Astrocyte (in vitro differentiated cells and primary cell): ENCODE results near the gene DPAGT1. TPM values are rescaled to one million over a fixed set of nuclear protein-coding genes. Genes with fewer than 3 reads are reported as not detected.

Source experiments
- DNase-seq: peaks from one replicate; pipeline ENCODE4 v3.0.0-alpha.2; 2010; ENCODE audit warnings: low read depth
- FAIRE-seq: peaks from 2 replicates; lab custom pipeline; 2011; peaks lifted over from hg19 to GRCh38; lab: Jason Lieb, UNC
- H2AFZ ChIP-seq: 2 replicates; pipeline ENCODE4 v1.6.0; 2012; ENCODE audit warnings: low read depth, low read length, inconsistent platforms
- H3K27ac ChIP-seq: 2 replicates; pipeline ENCODE4 v1.5.1; 2011; ENCODE audit warnings: low read depth, low read length, inconsistent platforms
- H3K27me3 ChIP-seq: 2 replicates; pipeline ENCODE4 v1.6.0; 2011; ENCODE audit warnings: low read length, inconsistent platforms; ENCODE audit not compliant: insufficient read depth
- H3K36me3 ChIP-seq: 2 replicates; pipeline ENCODE4 v1.5.1; 2011; ENCODE audit warnings: low read length, inconsistent platforms; ENCODE audit not compliant: insufficient read depth
- H3K4me1 ChIP-seq: 2 replicates; pipeline ENCODE4 v1.5.1; 2011; ENCODE audit warnings: low read length, inconsistent platforms; ENCODE audit not compliant: insufficient read depth
- H3K4me2 ChIP-seq: 2 replicates; pipeline ENCODE4 v1.6.0; 2012; ENCODE audit warnings: low read length, inconsistent platforms
- H3K4me3 ChIP-seq: 2 replicates; pipeline ENCODE4 v1.5.1; 2011; ENCODE audit warnings: low read depth, mild to moderate bottlenecking, low read length, inconsistent platforms; ENCODE audit not compliant: insufficient read depth
- H3K79me2 ChIP-seq: 2 replicates; pipeline ENCODE4 v1.6.0; 2012; ENCODE audit warnings: mild to moderate bottlenecking, low read length, inconsistent platforms; ENCODE audit not compliant: insufficient read depth
- H3K9ac ChIP-seq: 2 replicates; pipeline ENCODE4 v1.6.0; 2012; ENCODE audit warnings: mild to moderate bottlenecking, low read length, inconsistent platforms
- H3K9me3 ChIP-seq: 2 replicates; pipeline ENCODE4 v1.5.1; 2012; ENCODE audit warnings: low read depth, mild to moderate bottlenecking, low read length, inconsistent platforms; ENCODE audit not compliant: insufficient read depth
- H4K20me1 ChIP-seq: 2 replicates; pipeline ENCODE4 v1.6.0; 2012; ENCODE audit warnings: low read length, inconsistent platforms; ENCODE audit not compliant: insufficient read depth
- H3K27ac Mint-ChIP-seq: one replicate; pipeline ENCODE4 v1.8.0; 2021; ENCODE audit warnings: mild to moderate bottlenecking, mixed read lengths; ENCODE audit not compliant: unreplicated experiment
- H3K27me3 Mint-ChIP-seq: one replicate; pipeline ENCODE4 v1.8.0; 2021; ENCODE audit warnings: low read depth, mixed read lengths; ENCODE audit not compliant: unreplicated experiment
- H3K36me3 Mint-ChIP-seq: one replicate; pipeline ENCODE4 v1.8.0; 2021; ENCODE audit warnings: low read depth, mixed read lengths; ENCODE audit not compliant: unreplicated experiment
- H3K4me1 Mint-ChIP-seq: one replicate; pipeline ENCODE4 v1.8.0; 2021; ENCODE audit warnings: low read depth, mixed read lengths; ENCODE audit not compliant: unreplicated experiment
- H3K4me3 Mint-ChIP-seq: one replicate; pipeline ENCODE4 v1.8.0; 2021; ENCODE audit warnings: mild to moderate bottlenecking, moderate library complexity, mixed read lengths; ENCODE audit not compliant: unreplicated experiment
- H3K9me3 Mint-ChIP-seq: one replicate; pipeline ENCODE4 v1.8.0; 2021; ENCODE audit warnings: mild to moderate bottlenecking, mixed read lengths; ENCODE audit not compliant: unreplicated experiment
- EZH2 ChIP-seq: IDR thresholded peaks from 2 replicates; pipeline ENCODE4 v1.6.1; 2012; ENCODE audit warnings: mild to moderate bottlenecking, low read length, inconsistent platforms; ENCODE audit not compliant: insufficient read depth
- total RNA-seq: library from RNA; stranded (reverse); gene quantifications from 2 replicates; pipeline ENCODE4 v1.2.1, GENCODE V29; 2021
- TF ChIP-seq, protein P1 (sequence below): IDR thresholded peaks from 2 replicates; pipeline ENCODE4 v1.5.1; 2011; ENCODE audit warnings: low read depth, mild to moderate bottlenecking, inconsistent platforms, low read length, moderate library complexity; ENCODE audit not compliant: insufficient read depth

DPAGT1 gene
- total RNA-seq, 1 donor from 2014 or later = 44.1 TPM

DNA sequence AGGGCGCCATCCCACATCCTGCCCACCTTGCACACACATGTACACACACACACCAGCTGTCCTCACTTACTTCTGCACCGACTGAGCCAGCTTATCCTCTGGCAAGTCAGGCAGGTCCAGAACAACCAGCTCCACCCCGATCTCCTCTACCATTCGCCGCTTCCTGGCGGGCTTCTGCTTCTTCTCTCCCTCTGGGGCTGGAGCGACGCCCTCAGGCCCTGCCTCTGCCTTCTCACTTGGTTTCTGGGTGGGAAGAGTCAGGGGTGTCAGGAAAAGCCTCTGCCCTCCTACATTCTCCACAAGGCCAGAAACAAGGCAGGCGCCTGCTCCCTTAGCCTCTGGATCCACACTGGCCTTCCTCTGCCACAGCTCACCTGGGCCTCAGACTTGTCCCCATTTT is 53.0 kb downstream of the DPAGT1 start:
- H3K27me3 Mint-ChIP-seq = no peaks in the 10 kb centered on the region
- peaks cover 42% of the 10 kb centered on the region for H3K36me3 Mint-ChIP-seq
- Histone ChIP-seq H2AFZ (no peak overlapping the region), H3K9ac (no peak overlapping the region), H3K79me2 (peaks cover 9% of the 10 kb centered on the region), H3K36me3 (peaks cover 59% of the 10 kb centered on the region), H3K27ac (no peak overlapping the region), H3K4me2 (no peak overlapping the region), H3K27me3 (no peaks in the 10 kb centered on the region), H3K9me3 (no peaks in the 10 kb centered on the region), H3K4me3 (no peak overlapping the region), H4K20me1 (peaks cover 85% of the 10 kb centered on the region), H3K4me1 (no peaks in the 10 kb centered on the region)
- no peak overlapping the region for H3K27ac Mint-ChIP-seq
- H3K4me3 Mint-ChIP-seq = no peak overlapping the region
- H3K9me3 Mint-ChIP-seq = no peaks in the 10 kb centered on the region
- no peak for TF ChIP-seq EZH2
- TF ChIP-seq, protein P1, sequence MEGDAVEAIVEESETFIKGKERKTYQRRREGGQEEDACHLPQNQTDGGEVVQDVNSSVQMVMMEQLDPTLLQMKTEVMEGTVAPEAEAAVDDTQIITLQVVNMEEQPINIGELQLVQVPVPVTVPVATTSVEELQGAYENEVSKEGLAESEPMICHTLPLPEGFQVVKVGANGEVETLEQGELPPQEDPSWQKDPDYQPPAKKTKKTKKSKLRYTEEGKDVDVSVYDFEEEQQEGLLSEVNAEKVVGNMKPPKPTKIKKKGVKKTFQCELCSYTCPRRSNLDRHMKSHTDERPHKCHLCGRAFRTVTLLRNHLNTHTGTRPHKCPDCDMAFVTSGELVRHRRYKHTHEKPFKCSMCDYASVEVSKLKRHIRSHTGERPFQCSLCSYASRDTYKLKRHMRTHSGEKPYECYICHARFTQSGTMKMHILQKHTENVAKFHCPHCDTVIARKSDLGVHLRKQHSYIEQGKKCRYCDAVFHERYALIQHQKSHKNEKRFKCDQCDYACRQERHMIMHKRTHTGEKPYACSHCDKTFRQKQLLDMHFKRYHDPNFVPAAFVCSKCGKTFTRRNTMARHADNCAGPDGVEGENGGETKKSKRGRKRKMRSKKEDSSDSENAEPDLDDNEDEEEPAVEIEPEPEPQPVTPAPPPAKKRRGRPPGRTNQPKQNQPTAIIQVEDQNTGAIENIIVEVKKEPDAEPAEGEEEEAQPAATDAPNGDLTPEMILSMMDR = no peak
- DNase-seq (no peak), FAIRE-seq (no peak)
- no peaks in the 10 kb centered on the region for H3K4me1 Mint-ChIP-seq

DNA sequence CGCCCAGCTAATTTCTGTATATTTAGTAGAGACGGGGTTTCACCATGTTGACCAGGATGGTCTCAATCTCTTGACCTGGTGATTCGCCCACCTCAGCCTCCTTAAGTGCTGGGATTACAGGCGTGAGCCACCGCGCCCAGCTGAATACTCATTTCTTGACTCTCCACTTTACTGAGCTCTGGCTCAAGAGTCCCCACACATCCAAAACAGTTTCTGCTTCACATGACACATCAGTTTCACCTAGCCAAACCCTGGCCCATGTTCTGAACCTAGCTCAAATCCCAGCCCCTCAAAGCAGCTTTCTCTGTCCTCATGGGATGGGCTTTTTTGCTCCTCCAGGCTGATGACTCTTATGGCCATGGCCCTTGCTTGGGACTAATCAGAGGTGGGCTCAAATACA is 54.4 kb downstream of the DPAGT1 start:
- Mint-ChIP-seq H3K27ac (no peak overlapping the region), H3K36me3 (peaks cover 35% of the 10 kb centered on the region), H3K4me1 (no peaks in the 10 kb centered on the region), H3K4me3 (no peak overlapping the region), H3K9me3 (no peaks in the 10 kb centered on the region), H3K27me3 (no peaks in the 10 kb centered on the region)
- FAIRE-seq = no peak
- no peak overlapping the region for H3K4me3 ChIP-seq
- no peak overlapping the region for H3K27ac ChIP-seq
- no peaks in the 10 kb centered on the region for H3K9me3 ChIP-seq
- H3K27me3 ChIP-seq = no peaks in the 10 kb centered on the region
- H3K79me2 ChIP-seq = peaks cover 4% of the 10 kb centered on the region
- peaks cover 70% of the 10 kb centered on the region for H4K20me1 ChIP-seq
- TF ChIP-seq EZH2 = no peak
- TF ChIP-seq, protein P1 = no peak
- H3K9ac ChIP-seq = no peak overlapping the region
- H3K4me2 ChIP-seq = no peak overlapping the region
- H2AFZ ChIP-seq = no peak overlapping the region
- H3K4me1 ChIP-seq = no peaks in the 10 kb centered on the region
- DNase-seq = no peak
- H3K36me3 ChIP-seq = peaks cover 46% of the 10 kb centered on the region

Other genes starting within 250 kb of the DPAGT1 start
- gene CXCR5, start 218.0 kb downstream of the DPAGT1 start, total RNA-seq = 0.07 and 0.12 TPM in 2 replicates
- 128 and 138 TPM in 2 replicates for gene BCL9L, start 175.9 kb downstream of the DPAGT1 start, total RNA-seq
- 0.43 TPM in 1 of 2 replicates, not detected in the other for gene UPK2, start 145.6 kb downstream of the DPAGT1 start, total RNA-seq
- not detected in 2 replicates for gene FOXR1, start 130.1 kb downstream of the DPAGT1 start, total RNA-seq
- gene CENATAC, start 103.7 kb downstream of the DPAGT1 start, total RNA-seq = 15.6 and 25.4 TPM in 2 replicates
- gene RPS25, start 83.5 kb downstream of the DPAGT1 start, total RNA-seq = 643 and 750 TPM in 2 replicates
- gene TRAPPC4, start 83.1 kb downstream of the DPAGT1 start, total RNA-seq = 88.3 and 88.6 TPM in 2 replicates
- gene SLC37A4, start 71.0 kb downstream of the DPAGT1 start, total RNA-seq = 8.7 and 11.7 TPM in 2 replicates
- 282 and 293 TPM in 2 replicates for gene HYOU1, start 44.6 kb downstream of the DPAGT1 start, total RNA-seq
- gene VPS11, start 34.0 kb downstream of the DPAGT1 start, total RNA-seq = 22.4 and 24.0 TPM in 2 replicates
- gene HMBS, start 17.0 kb downstream of the DPAGT1 start, total RNA-seq = 21.4 and 22.2 TPM in 2 replicates
- gene C2CD2L, start 5.5 kb upstream of the DPAGT1 start, total RNA-seq = 10.9 and 11.1 TPM in 2 replicates
- 22.7 and 27.8 TPM in 2 replicates for gene HINFP, start 19.7 kb upstream of the DPAGT1 start, total RNA-seq
- gene ABCG4, start 47.2 kb upstream of the DPAGT1 start, total RNA-seq = 0.55 and 1.5 TPM in 2 replicates
- 6.3 and 9.6 TPM in 2 replicates for gene NLRX1, start 66.9 kb upstream of the DPAGT1 start, total RNA-seq
- gene NHERF4, start 83.6 kb upstream of the DPAGT1 start, total RNA-seq = not detected in 2 replicates
- gene CBL, start 104.5 kb upstream of the DPAGT1 start, total RNA-seq = 45.1 and 46.6 TPM in 2 replicates
- gene MCAM, start 215.3 kb upstream of the DPAGT1 start, total RNA-seq = 188 and 213 TPM in 2 replicates
- 31.8 and 33.3 TPM in 2 replicates for gene RNF26, start 232.7 kb upstream of the DPAGT1 start, total RNA-seq
- gene C1QTNF5, start 239.0 kb upstream of the DPAGT1 start, total RNA-seq = 5.6 and 6.3 TPM in 2 replicates
- gene MFRP, start 244.9 kb upstream of the DPAGT1 start, total RNA-seq = not detected in 2 replicates